Inflammatory macrophage treated with lipopolysaccharide for 1 hour (primary cell): ENCODE results near the gene ATF3.

Source experiments
- DNase-seq, 2 donors: peaks; one replicate each; pipeline ENCODE4 v3.0.0-alpha.2; 2020 to 2022

ATF3 gene

GRCh38 chr1:212608392-212608958 is at the start of gene ATF3:
ATF3 (plus strand) TSS chr1:212608761; CDS start chr1:212615022, 6,261 bp downstream.
- peak; percentile 98 to 99 for DNase-seq

GRCh38 chr1:212559929-212560328 is 48.6 kb upstream of the ATF3 start:
- no peak for DNase-seq

- DNase-seq, result no peak
These were observed 47.6 kb upstream of the ATF3 start for GRCh38 chr1:212560933-212561460.

- DNase-seq, result no peak
These were observed 47.0 kb upstream of the ATF3 start for GRCh38 chr1:212561501-212561931.

DNA sequence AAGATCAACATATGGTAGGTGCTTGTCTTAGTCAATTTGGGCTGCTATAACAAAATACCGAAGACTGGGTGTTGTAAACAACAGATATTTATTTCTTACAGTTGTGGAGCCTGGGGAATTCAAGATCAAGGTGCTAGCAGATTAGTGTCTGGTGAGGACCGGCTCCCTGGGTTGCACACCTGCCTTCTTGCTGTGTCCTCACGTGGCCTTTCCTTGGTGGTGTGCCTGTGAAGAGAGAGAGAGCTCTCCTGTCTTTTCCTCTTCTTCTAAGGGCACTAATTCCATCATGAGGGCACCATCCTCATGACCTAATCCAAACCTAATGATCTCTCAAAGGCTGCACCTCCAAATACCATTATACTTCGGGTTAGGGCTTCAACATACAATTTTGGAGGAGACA is 45.8 kb upstream of the ATF3 start:
- no peak for DNase-seq

DNA sequence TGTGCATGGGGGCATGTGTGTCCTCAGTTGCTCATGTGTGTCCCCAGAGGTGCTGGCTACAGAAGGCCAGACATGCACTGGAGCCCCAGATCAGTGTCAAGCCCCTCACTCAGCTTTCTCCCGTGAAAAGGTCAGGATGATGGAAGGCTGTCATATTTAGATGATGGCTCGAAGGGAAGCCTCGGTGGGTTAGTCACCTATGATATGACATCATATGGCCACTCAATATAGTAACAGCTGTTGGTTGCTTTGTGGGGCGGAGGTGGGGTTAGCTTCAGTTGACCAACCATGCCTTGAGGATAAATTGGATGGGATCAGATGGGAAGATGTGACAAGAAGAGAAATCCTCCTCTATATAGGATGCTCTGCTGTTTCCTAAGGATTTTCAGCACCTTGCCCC is 43.5 kb upstream of the ATF3 start:
- no peak for DNase-seq

- DNase-seq, result no peak
These were observed 42.8 kb upstream of the ATF3 start for GRCh38 chr1:212565571-212566305.

GRCh38 chr1:212566522-212567479 is 41.8 kb upstream of the ATF3 start:
- DNase-seq, result peak; percentile 80 to 87

DNA sequence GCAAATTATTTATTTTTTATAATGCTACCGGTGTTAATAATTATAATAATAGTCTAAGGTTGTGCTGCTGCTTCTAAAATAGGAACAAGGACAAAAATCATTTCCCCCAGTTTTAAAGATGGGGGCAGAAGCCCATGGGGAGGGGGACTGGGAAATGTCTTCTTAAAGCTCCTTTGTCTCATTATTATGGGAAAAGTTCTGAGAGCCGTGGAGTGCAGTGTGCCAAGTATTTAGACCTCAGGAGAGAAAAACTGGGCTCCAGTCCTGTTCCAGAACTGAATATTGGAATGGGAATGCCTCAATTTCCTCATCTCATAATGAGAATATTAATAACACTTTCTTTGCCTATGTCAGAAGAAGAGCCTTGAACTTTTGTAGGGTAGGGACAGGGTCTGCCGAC is 40.9 kb upstream of the ATF3 start:
- DNase-seq, result no peak

GRCh38 chr1:212568978-212569537 is 39.5 kb upstream of the ATF3 start:
- DNase-seq, result no peak

DNA sequence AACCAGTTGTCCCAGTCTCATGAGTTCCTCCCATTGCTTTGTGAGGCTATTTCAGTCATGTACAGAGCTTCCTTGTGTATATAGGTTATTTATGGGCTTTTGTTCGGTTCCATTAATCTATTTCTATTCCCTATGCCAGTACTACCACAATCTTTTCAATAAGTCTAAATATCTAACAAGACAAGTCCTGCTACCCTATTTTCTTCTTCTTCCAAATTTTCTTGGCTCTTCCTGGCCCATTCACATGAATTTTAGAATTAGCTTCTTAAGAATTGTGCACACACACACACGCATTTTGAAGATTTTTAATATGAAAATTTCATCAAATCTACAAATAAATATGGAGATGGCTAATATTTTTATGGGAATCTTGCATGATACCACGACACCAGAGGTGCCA is 33.8 kb upstream of the ATF3 start:
- no peak for DNase-seq

DNA sequence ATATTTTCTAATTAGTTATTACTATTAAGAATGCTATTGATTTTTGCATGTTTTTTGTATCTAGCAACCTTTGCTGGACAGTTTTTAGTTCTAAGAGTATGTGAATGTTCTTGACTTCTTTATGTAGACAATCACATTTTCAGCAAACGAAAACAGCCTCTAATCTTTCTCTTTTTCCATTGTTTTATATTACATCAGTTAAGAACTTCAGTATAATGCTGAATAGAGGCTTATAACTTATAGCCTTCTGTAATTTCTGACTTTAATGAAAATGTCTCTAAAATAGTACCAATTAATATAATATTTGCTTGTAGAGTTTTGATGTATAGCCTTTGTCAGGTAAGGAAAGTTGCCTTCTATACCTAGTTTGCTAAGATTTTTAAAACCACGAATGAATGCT is 33.2 kb upstream of the ATF3 start:
- no peak for DNase-seq

DNA sequence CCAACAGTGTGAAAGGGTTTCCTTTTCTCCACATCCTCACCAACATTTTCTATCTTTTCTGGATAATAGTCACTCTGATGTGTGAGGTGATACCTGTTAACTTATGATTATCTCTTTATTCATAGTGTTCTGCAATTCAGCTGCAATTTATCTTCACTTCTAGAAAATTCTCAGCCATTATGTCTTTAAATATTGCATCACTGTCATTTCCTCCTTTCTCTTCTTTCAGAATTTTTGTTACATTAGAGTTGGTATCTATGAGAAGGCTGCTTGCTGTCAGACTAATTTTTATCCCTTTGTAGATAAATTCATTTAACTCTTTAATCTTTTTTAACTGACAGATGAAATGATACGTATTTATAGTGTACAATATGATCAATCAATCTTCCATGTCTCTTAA is 30.5 kb upstream of the ATF3 start:
- DNase-seq, result peak; percentile 46 to 51

- no peak for DNase-seq
These were observed 27.5 kb upstream of the ATF3 start for GRCh38 chr1:212581034-212581433.

DNA sequence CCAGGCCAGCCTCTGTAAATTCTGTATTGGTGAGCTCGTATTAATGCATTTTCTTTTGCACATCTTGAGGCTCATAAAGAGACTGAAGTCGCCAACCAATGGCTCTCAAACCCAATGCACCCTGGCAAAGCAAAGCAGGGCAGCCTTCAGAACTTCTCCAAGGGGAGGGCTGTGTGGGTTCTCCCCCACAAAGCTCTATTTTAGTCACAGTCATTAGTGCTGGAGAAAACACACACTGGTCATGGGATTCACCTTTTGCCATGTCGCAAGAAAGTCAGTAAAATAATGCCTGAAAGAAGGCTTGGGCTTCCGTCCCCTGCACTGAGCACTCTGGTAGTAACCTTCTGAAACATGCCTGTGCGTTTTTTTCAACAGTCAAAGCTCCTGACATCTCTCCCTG is 26.3 kb upstream of the ATF3 start:
- DNase-seq, result peak in 1 of 2 donors; percentile 60

- DNase-seq, result no peak
These were observed 25.5 kb upstream of the ATF3 start for GRCh38 chr1:212582808-212583615.

- no peak for DNase-seq
These were observed 24.9 kb upstream of the ATF3 start for GRCh38 chr1:212583643-212584042.

GRCh38 chr1:212584092-212584886 is 24.3 kb upstream of the ATF3 start:
- no peak for DNase-seq

- DNase-seq, result no peak
These were observed 23.4 kb upstream of the ATF3 start for GRCh38 chr1:212585210-212585609.

DNA sequence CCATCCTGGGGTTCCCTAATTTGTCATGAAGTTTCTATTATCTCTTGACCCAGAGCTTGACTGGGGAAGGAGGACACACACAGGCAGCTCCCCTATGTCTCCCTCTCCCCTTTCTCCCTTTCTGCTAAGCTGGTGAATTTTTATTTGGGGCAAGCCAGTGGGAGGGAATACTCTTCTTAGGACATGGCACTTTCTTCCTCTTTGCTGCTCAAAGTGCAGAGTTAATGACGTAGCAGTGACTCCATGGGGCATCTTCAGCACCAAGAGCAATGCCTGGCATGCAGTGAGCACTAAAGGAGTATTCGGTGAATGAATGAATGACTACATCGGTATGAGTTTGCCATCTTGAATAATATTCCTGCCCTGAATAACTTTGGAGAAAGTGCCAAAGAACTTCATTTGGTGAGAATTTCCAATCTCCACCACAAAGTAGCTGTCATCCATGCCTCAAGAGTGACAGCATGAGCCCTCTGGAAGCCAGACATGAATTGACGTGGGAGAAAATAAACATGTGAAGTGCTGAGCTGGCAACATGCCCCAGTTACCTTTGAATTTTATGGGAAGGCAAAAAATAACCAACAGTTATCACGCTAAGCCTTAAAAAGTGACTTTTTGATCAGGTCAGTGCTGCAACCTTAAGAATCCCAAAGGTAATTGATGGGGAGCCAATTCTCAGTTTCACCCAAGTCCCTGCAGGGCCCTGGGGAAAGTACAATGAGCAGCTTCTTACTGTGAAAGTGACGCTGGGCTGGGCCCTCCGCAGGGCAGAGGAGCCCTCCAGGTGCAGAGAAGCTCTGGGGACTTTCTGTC is 22.1 kb upstream of the ATF3 start:
- peak in 1 of 2 donors; percentile 52 for DNase-seq
